ENCODE results near the gene TMEM233.
A peak's percentile ranks its signal among the peaks of the same experiment; 100 is the strongest.

The TMEM233 gene

GRCh38 chr12:119593578-119594398 is at the start of gene TMEM233:
Gene TMEM233, plus strand, starts transcription at chr12:119593774. Its CDS starts 75 bp downstream, at chr12:119593849.
- no peak for DNase-seq (ENCODE audit: low read depth)

GRCh38 chr12:119544765-119545625 is 48.6 kb upstream of the TMEM233 start:
- DNase-seq (ENCODE audit: low read depth) = peak; percentile 5

- no peak for DNase-seq (ENCODE audit: low read depth)
Observed at GRCh38 chr12:119546340-119546739, 47.2 kb upstream of the TMEM233 start.

- no peak for DNase-seq (ENCODE audit: low read depth)
Observed at GRCh38 chr12:119547001-119547400, 46.6 kb upstream of the TMEM233 start.

GRCh38 chr12:119556854-119557253 is 36.7 kb upstream of the TMEM233 start:
- no peak for DNase-seq (ENCODE audit: low read depth)

GRCh38 chr12:119565404-119565803 is 28.2 kb upstream of the TMEM233 start:
- no peak for DNase-seq (ENCODE audit: low read depth)

- no peak for DNase-seq (ENCODE audit: low read depth)
Observed at GRCh38 chr12:119570771-119571170, 22.8 kb upstream of the TMEM233 start.

- DNase-seq (ENCODE audit: low read depth) = no peak
Observed at GRCh38 chr12:119573086-119573485, 20.5 kb upstream of the TMEM233 start.

- DNase-seq (ENCODE audit: low read depth) = no peak
Observed at GRCh38 chr12:119574255-119574654, 19.3 kb upstream of the TMEM233 start.

GRCh38 chr12:119576118-119576810 is 17.3 kb upstream of the TMEM233 start:
- no peak for DNase-seq (ENCODE audit: low read depth)

GRCh38 chr12:119576915-119577314 is 16.7 kb upstream of the TMEM233 start:
- DNase-seq (ENCODE audit: low read depth) = no peak

- no peak for DNase-seq (ENCODE audit: low read depth)
Observed at GRCh38 chr12:119578112-119578511, 15.5 kb upstream of the TMEM233 start.

GRCh38 chr12:119589097-119589496 is 4.5 kb upstream of the TMEM233 start:
- no peak for DNase-seq (ENCODE audit: low read depth)

- DNase-seq (ENCODE audit: low read depth) = no peak
Observed at GRCh38 chr12:119589634-119590033, 3.9 kb upstream of the TMEM233 start.

- DNase-seq (ENCODE audit: low read depth) = no peak
Observed at GRCh38 chr12:119592232-119592631, 1.3 kb upstream of the TMEM233 start.

GRCh38 chr12:119594399-119594730 is 791 bp downstream of the TMEM233 start:
- no peak for DNase-seq (ENCODE audit: low read depth)

GRCh38 chr12:119594772-119595445 is 1.3 kb downstream of the TMEM233 start:
- DNase-seq (ENCODE audit: low read depth) = no peak

GRCh38 chr12:119598159-119598558 is 4.6 kb downstream of the TMEM233 start:
- DNase-seq (ENCODE audit: low read depth) = no peak

- DNase-seq (ENCODE audit: low read depth) = no peak
Observed at GRCh38 chr12:119601877-119602733, 8.5 kb downstream of the TMEM233 start.

GRCh38 chr12:119602734-119603094 is 9.1 kb downstream of the TMEM233 start:
- DNase-seq (ENCODE audit: low read depth) = no peak

GRCh38 chr12:119603767-119604166 is 10.2 kb downstream of the TMEM233 start:
- no peak for DNase-seq (ENCODE audit: low read depth)
